GM19455 (cell line): ENCODE data around the gene CCL25.

Experiments
- ATAC-seq: cut with Tn5 transposase; IDR thresholded peaks from one replicate; pipeline ENCODE4 v1.9.1; 2021; ENCODE audit not compliant: unreplicated experiment

CCL25 gene

GRCh38 chr19:8044018-8044417 lies 8.5 kb upstream of the CCL25 start:
- no peak for ATAC-seq

DNA sequence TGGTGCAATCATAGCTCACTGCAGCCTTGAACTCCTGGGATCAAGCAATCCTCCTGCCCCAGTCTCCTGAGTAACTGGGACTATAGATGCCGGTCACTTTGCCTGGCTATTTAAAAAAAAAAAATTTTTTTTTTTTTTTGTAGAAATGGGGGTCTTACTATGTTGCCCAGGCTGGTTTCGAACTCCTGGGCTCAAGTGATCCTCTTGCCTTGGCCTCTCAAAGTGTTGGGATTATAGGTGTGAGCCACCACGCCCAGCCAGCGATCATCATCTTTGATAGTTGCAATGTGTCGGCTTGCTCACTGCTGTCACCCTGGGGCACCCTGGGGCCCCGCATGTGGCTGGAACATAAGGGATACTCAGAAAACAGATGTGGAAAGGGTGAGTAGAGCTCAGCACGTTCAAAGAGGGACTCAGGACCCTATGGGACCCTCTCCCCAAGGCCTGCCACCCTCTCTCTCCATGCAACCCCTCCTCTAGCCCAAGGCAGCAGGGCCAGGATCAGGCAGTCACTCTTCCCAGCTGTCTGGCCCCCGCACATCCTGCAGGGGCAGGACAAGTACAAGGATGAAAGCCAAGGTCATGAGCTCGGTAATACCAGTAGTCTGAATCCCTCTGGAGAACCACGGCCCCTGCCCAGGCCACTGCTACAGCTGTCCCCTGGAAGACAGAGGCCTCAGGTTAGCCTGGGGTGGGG lies 6.5 kb upstream of the CCL25 start:
- ATAC-seq = no peak

DNA sequence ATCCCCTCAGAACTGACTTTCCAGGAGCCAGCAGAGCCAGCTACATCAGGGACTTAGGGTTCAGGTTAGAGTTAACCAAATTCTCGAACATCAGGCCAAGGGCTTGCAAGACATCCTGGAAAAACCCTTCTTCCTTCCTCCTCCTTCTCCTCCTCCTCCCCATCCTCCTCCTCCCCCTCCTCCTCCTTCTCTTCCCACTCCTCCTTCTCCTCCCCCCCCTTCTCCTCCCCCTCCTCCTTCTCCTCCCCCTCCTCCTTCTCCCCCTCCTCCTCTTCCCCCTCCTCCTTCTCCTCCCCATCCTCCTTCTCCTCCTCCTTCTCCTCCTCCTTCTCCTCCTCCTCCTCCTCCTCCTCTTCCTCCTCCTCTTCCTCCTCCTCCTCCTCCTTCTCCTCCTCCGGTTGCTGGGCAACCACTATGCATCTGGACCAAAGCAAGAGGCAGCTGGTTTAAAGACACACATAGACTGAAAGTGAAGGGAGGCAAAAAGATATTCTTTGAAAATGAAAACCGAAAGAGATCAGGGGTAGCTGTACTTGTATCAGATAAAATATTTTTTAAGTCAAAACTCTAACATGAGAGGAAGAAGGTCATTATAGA lies 5.9 kb upstream of the CCL25 start:
- no peak for ATAC-seq

DNA sequence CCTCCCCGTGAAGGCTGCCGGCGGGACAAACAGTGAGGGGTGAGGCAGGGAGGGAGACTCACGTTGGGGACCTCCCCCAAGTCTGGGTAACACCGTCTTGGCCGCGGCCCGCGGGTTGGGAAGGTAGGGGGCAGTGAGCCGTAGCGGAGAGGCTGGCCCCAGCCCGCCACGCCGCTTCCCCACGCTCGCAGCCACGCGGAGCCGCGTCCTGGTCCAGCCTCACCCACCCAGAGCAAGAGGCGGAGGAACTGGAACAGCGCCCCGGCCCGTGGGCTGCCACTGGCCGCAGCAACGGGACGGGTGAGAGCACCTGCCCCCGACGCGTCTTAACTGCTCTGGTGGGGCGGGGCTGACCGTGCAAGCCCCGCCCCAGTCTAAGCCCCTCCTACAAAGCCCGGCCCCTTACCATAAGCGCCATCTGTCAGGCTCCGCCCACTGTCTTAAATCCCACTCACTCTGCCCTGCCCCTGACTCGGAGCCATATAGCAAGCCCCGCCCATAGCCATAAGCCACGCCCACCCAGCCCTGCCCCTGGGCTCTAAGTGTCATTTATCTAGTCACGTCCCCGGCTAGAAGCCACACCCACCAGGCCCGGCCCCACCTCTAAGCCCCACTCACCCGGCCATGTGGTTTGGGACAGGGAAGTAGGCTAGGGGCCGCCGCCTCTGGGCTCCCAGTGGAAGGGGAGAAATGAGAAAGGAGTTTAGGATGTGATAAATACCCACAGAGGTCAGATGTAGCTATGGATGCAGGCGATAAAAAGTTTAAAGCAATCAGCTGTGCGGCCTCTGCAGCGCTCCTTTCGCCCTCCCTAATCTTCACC lies 2.1 kb upstream of the CCL25 start:
- ATAC-seq = peak; percentile 76

GRCh38 chr19:8054169-8054568 lies 1.6 kb downstream of the CCL25 start:
- no peak for ATAC-seq

DNA sequence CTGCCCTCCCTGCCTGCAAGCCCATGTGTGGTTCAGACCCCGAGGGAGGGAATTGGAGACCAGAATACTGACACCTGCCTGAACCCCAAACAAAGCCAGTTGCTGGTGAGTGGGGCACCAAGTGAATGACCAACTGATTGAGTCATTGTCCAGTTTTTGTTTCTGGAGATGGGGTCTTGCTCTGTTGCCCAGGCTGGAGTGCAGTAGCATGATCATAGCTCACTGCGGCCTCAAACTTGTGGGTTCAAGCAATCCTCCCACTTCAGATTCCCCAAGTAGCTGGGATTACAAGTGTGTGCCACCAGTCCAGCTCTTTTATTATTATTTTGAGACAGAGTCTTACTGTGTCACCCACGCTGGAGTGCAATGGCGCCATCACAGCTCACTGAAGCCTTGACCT lies 4.0 kb downstream of the CCL25 start:
- ATAC-seq = no peak

- ATAC-seq = no peak
These were observed 5.1 kb downstream of the CCL25 start for GRCh38 chr19:8057545-8058270.

- ATAC-seq = no peak
These were observed 12.6 kb downstream of the CCL25 start for GRCh38 chr19:8064911-8065874.

GRCh38 chr19:8065875-8066261 lies 13.3 kb downstream of the CCL25 start:
- no peak for ATAC-seq

GRCh38 chr19:8069096-8069973 lies 16.8 kb downstream of the CCL25 start:
- ATAC-seq = no peak

DNA sequence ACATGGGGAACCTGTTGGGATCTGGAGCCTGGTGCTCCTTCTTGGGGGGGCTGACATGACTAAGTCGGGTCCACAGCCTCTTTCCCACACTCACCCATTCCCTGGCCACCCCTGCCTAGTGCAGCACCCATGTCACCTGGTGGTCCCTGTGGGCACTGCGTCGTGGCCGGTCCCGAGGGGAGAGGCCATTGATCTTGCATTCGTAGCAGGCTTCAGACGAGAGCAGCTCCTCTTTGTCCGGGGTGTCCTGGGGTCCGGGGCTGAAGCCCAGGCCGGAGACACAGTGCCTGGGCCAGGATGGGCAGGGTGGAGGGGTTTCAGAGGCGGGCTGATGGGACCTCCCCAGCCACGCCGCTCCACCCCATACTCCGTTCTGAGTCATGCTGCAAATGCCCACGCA lies 19.4 kb downstream of the CCL25 start:
- no peak for ATAC-seq

GRCh38 chr19:8074501-8074900 lies 21.9 kb downstream of the CCL25 start:
- no peak for ATAC-seq

- no peak for ATAC-seq
These were observed 22.9 kb downstream of the CCL25 start for GRCh38 chr19:8075158-8076074.

DNA sequence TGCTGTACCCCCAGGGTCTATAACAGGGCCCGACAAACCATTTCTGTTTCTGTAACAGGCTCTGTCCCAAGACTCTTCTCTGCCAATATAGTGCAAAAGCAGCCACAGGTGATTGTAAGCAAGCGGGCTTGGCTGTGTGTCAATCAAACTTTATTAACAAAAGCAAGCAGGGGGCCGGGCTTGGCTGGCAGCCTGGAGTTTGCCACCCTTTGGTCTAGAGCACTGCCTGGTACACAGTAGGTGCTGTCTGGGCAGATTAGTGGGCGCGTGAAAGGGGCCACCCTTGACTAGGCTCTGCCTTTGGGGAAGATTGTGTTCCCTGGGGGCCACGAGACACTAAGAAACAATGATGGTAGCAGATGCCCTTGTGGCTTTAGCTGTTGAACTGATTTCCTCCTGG lies 27.4 kb downstream of the CCL25 start:
- ATAC-seq = no peak

DNA sequence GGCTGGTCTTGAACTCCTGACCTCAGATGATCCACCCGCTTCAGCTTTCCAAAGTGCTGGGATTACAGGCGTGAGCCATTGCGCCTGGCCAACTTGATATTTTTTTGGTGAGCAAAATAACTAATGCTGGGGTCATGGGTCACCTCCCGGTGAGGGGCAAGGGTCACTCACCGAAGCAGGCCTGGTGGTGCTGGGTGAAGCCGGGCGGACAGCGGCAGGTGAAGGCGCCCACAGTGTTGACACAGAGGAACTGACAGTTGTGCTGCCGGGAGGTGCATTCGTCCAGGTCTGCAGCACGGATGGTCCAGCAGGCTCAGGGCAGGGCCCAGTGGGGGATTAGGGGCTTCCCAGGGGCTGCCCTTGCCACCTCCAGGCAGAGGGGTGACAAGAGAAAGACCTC lies 28.3 kb downstream of the CCL25 start:
- no peak for ATAC-seq

DNA sequence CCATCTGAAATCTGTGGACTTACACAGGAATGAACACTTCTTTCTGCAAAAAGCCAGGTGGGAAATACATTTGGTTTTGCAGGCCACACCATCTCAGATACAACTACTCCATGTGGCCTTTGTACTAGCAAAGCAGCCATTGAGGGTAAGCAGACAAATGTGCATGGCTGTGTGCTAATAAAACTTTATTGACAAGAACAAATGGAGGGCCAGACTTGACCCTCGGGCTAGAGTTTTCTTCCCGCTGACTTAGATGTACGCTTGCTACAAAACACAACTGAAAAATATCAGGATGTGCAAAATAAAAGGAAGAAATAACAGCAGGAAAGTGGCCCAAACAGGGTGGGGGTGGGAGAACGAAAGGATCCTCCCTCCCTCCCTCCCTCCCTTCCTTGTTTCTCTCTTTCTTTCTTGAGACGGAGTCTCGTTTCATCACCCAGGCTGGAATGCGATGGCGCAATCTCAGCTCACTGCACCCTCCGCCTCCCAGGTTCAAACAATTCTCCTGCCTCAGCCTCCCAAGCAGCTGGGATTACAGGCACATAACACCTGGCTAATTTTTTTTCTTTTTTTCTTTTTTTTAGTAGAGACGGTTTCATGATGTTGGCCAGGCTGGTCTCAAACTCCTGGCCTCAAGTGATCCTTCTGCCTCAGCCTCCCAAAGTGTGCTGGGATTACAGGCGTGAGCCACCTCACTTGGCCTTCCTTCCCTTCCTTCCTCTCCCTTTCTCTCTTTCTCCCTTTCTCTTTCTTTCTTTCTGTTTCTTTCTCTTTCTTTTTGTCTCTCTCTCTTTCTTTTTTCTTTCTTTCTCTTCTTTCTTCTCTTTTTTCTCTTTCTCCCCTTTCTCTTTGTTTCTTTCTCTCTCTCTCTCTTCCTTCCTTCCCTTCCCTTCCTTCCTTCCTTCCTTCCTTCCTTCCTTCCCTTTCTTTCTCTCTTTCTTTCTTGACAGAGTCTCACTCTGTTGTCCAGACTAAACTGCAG lies 29.3 kb downstream of the CCL25 start:
- ATAC-seq = no peak

DNA sequence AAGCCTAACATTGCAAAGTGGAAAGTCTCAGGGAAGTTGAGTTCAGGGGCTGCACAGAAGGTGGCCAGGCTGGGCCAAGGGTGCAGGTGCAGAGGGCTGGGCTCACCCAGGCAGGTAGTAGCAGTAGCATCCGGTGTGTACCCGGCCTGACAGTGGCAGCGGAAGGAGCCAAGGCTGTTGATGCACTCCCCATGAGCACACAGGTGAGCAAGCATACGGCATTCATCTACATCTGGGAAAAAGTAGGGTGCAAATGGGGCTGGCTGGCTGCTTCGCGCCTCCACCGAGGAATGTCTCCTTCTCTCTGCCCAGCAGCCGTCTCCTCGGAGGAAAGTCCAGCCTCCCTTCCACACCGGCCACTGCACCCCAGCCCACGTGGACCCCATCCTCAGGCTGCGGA lies 30.6 kb downstream of the CCL25 start:
- ATAC-seq = no peak
